Panc1 (cell line): ENCODE results near the gene LIPI. TPM values are rescaled to one million over a fixed set of nuclear protein-coding genes. Genes with fewer than 3 reads are reported as not detected.

Source experiments
- ATAC-seq: fragments of 200-7000 bp; cut with Tn5 transposase; 2 replicates; pipeline ENCODE4 v1.9.1; 2020; ENCODE audit warnings: mild to moderate bottlenecking, moderate library complexity
- BruUV-seq: library from RNA; stranded (reverse); fragments of 400-500 nt; replicated peaks from 2 replicates; lab custom pipeline; 2021; lab: Mats Ljungman, UMichigan
- CTCF ChIA-PET: fragments of 300-600 bp; sonication (Branson Sonifier 250); formaldehyde crosslinking; loops from one replicate; lab custom pipeline; 2022; ENCODE audit warnings: antibody characterized with exemption; lab: Charles Lee
- POLR2A ChIA-PET: fragments of 300-600 bp; sonication (Branson Sonifier 250); formaldehyde crosslinking; loops from one replicate; lab custom pipeline; 2022; ENCODE audit warnings: antibody characterized with exemption; lab: Charles Lee
- DNase-seq: peaks from one replicate; pipeline ENCODE4 v3.0.0-alpha.2; 2010; ENCODE audit warnings: low read depth, low spot score
- H3K27ac ChIP-seq: 2 replicates; pipeline ENCODE4 v1.5.1; 2011; ENCODE audit warnings: mild to moderate bottlenecking, low read length, inconsistent platforms
- H3K27me3 ChIP-seq: fragments of 200-500 bp; sonication (Bioruptor generic); 2 replicates; pipeline ENCODE4 v1.6.0; 2014; ENCODE audit warnings: low read length, inconsistent platforms; ENCODE audit not compliant: control insufficient read depth, insufficient read depth
- H3K36me3 ChIP-seq: fragments of 200-500 bp; sonication (Bioruptor generic); 2 replicates; pipeline ENCODE4 v1.5.1; 2014; ENCODE audit warnings: inconsistent platforms, mild to moderate bottlenecking, low read length, moderate library complexity; ENCODE audit not compliant: control insufficient read depth, insufficient read depth
- H3K4me1 ChIP-seq: 2 replicates; pipeline ENCODE4 v1.5.1; 2011; ENCODE audit warnings: inconsistent platforms, mild to moderate bottlenecking, low read length, moderate library complexity; ENCODE audit not compliant: control insufficient read depth, insufficient read depth
- H3K4me3 ChIP-seq, 2 experiments: 2 replicates each; pipeline ENCODE4 v1.5.1; 2011 to 2012; ENCODE audit warnings: low read depth in 2 of 2, low read length in 2 of 2, mild to moderate bottlenecking in 2 of 2, inconsistent platforms in 1 of 2, moderate library complexity in 1 of 2
- H3K9me3 ChIP-seq: fragments of 200-500 bp; sonication (Bioruptor generic); 2 replicates; pipeline ENCODE4 v1.5.1; 2014; ENCODE audit warnings: low read depth, mild to moderate bottlenecking, inconsistent platforms, low read length, moderate library complexity; ENCODE audit not compliant: control insufficient read depth, insufficient read depth
- CTCF ChIP-seq: fragments of 450-650 bp; IDR thresholded peaks from 2 replicates; pipeline ENCODE4 v1.5.1; 2017; ENCODE audit warnings: mild to moderate bottlenecking
- POLR2AphosphoS5 ChIP-seq: IDR thresholded peaks from 2 replicates; pipeline ENCODE4 v1.6.1; 2012; ENCODE audit warnings: mild to moderate bottlenecking, low read depth, low read length, moderate library complexity
- REST ChIP-seq, 2 experiments: IDR thresholded peaks; 2 replicates each; pipeline ENCODE4 v1.6.1; 2011 to 2012; ENCODE audit warnings: low read depth in 2 of 2, control low read depth in 1 of 2, low read length in 1 of 2, mild to moderate bottlenecking in 1 of 2, moderate library complexity in 1 of 2; ENCODE audit not compliant: insufficient read depth in 1 of 2
- SIN3A ChIP-seq: IDR thresholded peaks from 2 replicates; pipeline ENCODE4 v1.6.1; 2012; ENCODE audit warnings: low read depth, mild to moderate bottlenecking, low read length, moderate library complexity, borderline replicate concordance; ENCODE audit not compliant: insufficient read depth
- TCF7L2 ChIP-seq: IDR thresholded peaks from 2 replicates; pipeline ENCODE4 v1.6.1; 2011; ENCODE audit warnings: mild to moderate bottlenecking, low read depth, low read length, inconsistent platforms
- in situ Hi-C: cut with HindIII; loops from 2 replicates; pipeline ENCODE4 v1.10.0; 2016; ENCODE audit warnings: low sequenced_read_pairs, low pct_unique_long_range_greater_than_20kb
- intact Hi-C: fragments of 100-400 bp; cut with micrococcal nuclease; formaldehyde crosslinking; loops from one replicate; pipeline ENCODE4 v1.10.0; 2022; ENCODE audit not compliant: unreplicated experiment
- total RNA-seq: library from RNA; stranded (reverse); gene quantifications from one replicate; pipeline ENCODE4 v1.2.1, GENCODE V29; 2021; ENCODE audit not compliant: unreplicated experiment

Gene LIPI
- total RNA-seq, 1 experiment from 2014 or later = not detected

GRCh38 chr21:14096172-14096571 is 114.6 kb downstream of the LIPI start:
- Histone ChIP-seq H3K36me3 (no peaks in the 10 kb centered on the region), H3K4me1 (no peaks in the 10 kb centered on the region), H3K27ac (no peak overlapping the region), H3K4me3 (no peak overlapping the region), H3K9me3 (no peaks in the 10 kb centered on the region), H3K27me3 (no peaks in the 10 kb centered on the region)
- DNase-seq (no peak), ATAC-seq (no peak)
- no peak for TF ChIP-seq CTCF
- no peak for TF ChIP-seq SIN3A
- TF ChIP-seq TCF7L2 = no peak
- no peak for TF ChIP-seq POLR2AphosphoS5
- TF ChIP-seq REST (IDR thresholded peaks at IDR 0.05; ENCODE audit: insufficient read depth in 1 of 2, low read depth in 2 of 2, low read length in 1 of 2) = no peak
- intact Hi-C loops = no loop called here
- ChIA-PET CTCF (no interaction called here), POLR2A (no interaction called here)
- no TSS peak for BruUV-seq
- in situ Hi-C loops = no loop called here

GRCh38 chr21:14095056-14095455 is 115.7 kb downstream of the LIPI start:
- Histone ChIP-seq H3K36me3 (no peaks in the 10 kb centered on the region), H3K27ac (no peak overlapping the region), H3K4me1 (no peaks in the 10 kb centered on the region), H3K27me3 (no peaks in the 10 kb centered on the region), H3K9me3 (no peaks in the 10 kb centered on the region), H3K4me3 (no peak overlapping the region)
- TF ChIP-seq REST (IDR thresholded peaks at IDR 0.05; ENCODE audit: insufficient read depth in 1 of 2, low read depth in 2 of 2, low read length in 1 of 2) = no peak
- TF ChIP-seq SIN3A = no peak
- no peak for TF ChIP-seq POLR2AphosphoS5
- BruUV-seq = no TSS peak
- ChIA-PET CTCF (interaction anchor here (0.6 kb wide), 1 partner anchor 138 kb away, joined by 3 read pairs; no protein-coding TSS in a partner anchor), POLR2A (no interaction called here)
- no peak for ATAC-seq
- no peak for DNase-seq
- intact Hi-C loops (no loop called here), in situ Hi-C loops (no loop called here)
